IPS-18c (cell line): ENCODE measurements around the gene SRC.

Experiments
- H3K4me3 ChIP-seq: 2 replicates; pipeline ENCODE4 v1.7.0; 2013; ENCODE audit warnings: low read depth, mild to moderate bottlenecking, low read length, moderate library complexity; ENCODE audit not compliant: insufficient read depth
- H3K9me3 ChIP-seq: one replicate; pipeline ENCODE4 v1.6.1; 2013; ENCODE audit warnings: mild to moderate bottlenecking, low read length, moderate library complexity; ENCODE audit not compliant: control insufficient read depth, insufficient read depth

The SRC gene

DNA sequence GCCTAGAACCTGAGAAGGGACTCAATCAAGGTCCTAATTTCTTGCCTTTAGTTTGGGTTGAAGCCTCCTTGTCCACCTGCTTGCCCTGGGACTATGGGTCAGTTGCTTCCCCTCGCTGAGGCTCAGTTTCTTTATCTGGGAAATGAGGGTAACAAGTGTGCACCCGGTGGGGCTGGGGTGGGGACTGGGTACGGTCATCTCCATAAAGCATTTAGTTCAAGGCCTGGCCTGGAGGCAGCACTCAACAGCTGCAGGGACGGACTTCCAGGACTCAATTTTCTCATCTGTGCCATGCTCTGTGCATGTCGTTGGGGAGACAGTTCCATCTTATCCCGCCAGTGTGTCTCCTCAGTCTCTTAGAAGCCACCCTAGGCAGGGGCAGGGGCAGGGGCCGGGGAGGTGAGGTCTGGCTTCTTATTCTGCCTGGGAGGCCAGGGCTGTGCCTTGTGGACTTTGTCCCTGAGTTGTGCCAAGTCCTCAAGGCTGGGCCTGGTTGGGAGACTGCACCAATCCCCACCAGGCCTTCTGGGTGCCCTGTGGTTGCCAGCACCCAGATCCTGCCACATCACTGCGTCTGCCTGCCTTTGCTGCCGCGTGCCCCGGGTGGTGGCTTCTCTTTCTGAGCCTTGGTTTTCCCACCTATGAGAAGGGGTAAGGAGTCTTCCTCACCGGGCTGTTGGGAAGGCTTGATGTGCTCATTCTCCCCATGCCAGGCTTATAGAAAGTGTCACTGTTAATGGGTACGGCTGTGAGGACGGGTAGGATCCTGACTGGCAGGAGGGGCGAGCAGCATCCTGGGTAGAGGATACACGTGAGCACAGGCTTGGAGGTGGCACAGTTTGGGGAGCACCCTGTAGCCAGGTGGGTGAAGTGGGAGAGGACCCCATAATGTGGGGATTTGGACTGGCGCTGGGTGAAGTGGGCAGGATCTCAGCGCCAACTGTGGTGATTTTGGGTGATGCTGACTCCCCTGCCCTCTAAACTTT, 8.6 kb downstream of the SRC start:
- H3K9me3 ChIP-seq: no peaks in the 10 kb centered on the region
- H3K4me3 ChIP-seq: no peak overlapping the region

DNA sequence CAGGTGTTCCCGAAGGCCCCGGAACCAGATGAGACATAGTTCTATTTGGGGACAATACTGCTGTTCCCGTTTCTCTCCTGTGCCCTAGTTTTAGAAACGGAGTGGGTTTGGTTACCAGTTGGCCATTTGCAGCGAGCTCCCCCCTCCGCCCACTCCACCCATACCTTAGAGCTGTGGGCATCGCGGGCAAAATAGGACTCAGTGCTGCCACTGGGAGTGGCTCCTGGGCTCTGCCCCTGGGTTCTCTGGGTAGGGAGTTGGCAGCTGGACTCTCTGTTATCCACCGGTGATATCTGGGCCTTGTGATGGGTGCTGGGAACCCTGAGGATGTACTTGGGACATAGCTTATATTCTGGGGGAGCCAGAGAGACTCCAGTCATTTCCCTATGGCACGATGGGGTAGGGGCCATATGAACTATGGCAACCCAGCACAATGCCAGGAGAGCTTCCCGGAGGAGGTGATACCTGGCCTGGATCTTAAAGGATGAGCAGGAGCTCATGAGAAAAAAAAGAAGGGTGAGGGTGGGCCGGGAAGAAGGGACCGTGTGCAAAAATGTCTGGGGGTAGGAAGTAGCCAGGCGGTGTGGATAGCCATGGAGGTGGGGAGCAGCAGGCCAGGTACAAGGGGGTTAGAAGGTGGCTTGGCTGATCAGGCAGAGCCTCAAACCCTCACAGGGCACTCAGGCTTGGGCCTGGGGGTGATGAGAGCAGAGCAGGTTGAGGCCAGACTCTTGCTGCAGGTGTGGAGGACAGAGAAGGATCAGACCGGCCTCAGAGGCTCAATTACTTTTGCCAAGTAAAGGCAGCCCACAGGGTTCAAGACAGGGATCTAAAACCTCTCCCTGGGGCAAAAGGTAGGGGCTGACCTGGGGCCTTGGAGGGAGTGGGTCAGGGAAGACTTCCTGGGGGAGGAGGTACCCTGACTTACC, 9.6 kb downstream of the SRC start:
- H3K9me3 ChIP-seq: no peaks in the 10 kb centered on the region
- no peak overlapping the region for H3K4me3 ChIP-seq

DNA sequence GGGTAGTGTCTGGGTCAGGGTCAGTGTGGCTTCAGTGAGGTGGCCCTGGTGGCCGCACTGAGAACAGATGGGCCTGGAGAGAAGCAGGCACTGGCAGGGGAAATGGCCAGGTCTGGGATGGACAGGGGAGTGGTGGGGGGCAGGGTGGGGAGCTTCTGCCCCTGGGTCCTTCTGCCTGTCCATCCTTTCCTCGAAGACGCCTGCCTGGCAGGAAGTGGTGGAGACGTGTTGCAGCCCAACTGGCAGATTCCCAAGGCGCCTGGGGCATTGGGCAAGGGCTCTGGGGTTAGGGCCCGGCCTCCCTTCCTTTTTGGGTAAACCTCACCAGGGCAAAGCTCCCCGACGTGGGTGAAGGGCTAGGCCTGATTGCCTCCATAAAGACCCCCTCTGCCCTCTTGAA, 10.4 kb downstream of the SRC start:
- Histone ChIP-seq H3K4me3 (no peak overlapping the region), H3K9me3 (no peaks in the 10 kb centered on the region)

DNA sequence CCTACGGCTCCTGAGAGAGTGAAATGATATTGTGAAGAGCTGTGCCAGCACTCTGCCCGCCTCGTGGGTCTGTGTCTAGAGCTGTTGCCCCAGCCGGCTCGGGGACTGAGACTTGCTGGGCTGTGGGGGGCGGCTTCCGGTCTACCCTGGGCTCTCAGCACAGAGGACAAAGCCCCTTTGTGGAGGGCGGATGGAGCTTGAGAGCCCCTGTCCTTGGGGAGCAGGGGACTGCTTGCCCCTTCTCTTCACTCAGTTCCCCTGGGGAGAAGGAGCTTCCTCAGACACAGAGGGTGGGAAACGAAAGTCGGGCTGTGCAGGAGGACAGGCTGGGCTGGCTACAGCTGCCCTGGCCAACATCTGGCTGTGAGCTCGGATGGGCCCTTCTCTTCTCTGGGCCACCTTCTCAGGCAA, 11.0 kb downstream of the SRC start:
- Histone ChIP-seq H3K4me3 (no peak overlapping the region), H3K9me3 (no peaks in the 10 kb centered on the region)

DNA sequence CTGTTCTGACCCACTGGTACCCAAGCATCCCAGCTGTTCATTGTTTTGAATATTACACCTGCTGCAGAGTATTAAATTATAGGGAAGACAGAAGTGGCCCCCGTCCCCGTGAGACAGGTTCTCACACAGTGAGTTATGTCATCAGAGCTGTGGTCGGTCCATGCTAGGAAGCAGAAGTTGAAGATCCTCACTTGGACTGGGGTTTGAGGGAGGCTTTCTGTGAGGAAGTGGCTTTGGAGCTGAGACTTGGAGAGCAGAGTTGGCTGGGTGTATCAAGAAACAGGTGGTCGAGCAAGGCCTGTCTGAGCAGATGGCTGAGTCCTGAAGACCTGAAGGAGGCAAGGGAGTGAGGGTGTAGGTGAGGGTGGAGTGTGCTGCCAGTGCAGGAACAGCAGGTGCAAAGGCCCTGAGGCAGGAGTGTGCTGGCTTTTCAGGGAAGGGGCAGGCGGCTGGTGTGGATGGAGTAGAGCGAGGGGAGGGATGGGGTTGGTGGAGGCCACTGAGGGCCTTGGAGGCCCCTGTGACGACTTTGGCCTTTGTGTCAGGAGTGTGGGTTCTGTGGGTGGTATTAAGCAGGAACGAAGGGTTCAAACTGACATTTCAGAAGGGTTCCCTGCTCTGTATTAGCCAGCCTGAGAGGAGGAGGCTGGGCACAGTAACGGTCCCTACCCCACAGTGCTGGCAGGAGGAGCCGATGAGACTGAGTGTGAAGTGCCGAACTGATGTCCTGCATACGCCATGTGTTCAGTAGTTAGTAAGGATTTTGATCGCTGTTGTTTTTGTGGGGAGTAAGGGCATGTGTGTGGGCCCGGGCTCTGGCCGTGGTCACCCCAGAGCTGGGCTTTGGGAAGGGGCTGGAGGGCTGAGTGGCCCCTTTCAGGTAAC, 11.8 kb downstream of the SRC start:
- Histone ChIP-seq H3K4me3 (no peak overlapping the region), H3K9me3 (no peaks in the 10 kb centered on the region)

DNA sequence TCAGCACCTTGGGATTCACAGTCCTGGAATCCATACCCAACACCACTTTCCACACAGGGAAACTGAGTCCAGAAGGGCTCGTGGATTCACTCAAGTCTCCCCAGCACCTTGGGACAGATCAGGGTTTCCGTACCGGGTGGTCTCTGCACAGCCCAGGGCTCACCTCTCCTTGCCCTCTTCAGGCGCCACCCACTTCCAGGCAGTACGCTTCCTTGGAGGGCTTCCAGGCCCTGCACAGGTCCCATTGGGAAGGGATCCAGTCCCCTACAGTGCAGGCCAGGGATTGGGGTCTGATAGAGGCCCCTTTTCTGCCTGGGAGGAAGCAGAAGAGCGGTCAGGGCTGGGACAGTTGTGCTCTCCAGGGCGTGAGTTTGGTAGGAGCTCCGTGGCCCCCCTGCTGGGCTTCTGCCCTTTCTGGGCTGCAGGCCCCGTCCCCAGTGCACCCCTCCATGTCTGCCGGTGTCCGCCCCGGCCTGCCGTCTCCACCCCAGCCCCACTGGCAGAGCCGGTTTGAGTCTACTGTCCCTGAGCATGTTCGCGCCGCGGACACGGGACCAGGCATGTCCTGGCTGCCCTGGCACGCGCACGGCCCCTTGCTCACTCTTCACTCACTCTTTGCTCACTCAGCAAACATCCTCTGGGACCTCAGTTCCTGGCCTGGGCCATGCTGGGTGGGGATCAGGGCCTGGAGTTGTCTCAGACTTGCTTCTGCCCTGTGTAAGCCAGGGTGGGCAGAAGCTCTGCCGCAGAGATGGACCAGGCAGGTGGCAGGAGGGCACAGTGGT, 12.6 kb downstream of the SRC start:
- Histone ChIP-seq H3K9me3 (no peaks in the 10 kb centered on the region), H3K4me3 (no peak overlapping the region)

DNA sequence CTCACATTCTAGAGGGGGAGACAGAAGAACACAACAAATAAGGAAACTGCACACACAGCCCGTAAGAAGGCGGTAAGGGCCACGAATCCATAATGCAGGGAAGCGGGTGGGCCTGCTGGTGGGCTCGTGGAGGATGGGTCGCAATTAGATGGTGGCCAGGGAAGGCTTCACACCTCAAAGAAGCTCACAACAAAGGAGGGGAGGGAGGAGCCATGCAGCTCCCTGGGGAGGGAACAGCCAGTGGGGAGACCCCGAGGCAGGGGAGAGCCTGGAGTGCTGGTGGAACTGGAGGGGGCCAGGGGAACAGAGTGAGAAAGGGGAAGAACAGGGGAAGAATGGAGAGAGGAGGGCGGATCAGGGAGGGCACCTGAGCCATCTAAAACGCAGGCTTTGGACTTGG, 13.4 kb downstream of the SRC start:
- Histone ChIP-seq H3K4me3 (no peak overlapping the region), H3K9me3 (no peaks in the 10 kb centered on the region)

DNA sequence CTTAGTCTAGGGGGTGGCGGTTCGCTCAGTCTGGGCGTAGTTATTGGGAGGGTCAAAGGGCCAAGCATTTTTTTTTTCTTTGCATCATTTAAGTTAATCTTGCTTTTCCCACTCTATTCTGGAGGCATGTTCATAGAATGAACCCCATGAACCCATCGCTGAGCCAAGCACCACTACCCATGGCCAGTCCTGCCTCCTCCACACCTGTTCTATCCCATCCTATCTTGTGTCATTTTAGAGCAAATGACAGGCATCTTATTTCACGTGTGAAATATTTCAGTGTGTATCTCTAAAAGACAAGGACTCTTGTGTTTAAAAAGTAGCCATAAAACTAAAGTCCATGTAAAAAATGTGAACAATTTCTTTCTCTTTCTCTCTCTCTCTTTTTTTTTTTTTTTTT, 13.9 kb downstream of the SRC start:
- H3K4me3 ChIP-seq: no peak overlapping the region
- H3K9me3 ChIP-seq: no peaks in the 10 kb centered on the region

DNA sequence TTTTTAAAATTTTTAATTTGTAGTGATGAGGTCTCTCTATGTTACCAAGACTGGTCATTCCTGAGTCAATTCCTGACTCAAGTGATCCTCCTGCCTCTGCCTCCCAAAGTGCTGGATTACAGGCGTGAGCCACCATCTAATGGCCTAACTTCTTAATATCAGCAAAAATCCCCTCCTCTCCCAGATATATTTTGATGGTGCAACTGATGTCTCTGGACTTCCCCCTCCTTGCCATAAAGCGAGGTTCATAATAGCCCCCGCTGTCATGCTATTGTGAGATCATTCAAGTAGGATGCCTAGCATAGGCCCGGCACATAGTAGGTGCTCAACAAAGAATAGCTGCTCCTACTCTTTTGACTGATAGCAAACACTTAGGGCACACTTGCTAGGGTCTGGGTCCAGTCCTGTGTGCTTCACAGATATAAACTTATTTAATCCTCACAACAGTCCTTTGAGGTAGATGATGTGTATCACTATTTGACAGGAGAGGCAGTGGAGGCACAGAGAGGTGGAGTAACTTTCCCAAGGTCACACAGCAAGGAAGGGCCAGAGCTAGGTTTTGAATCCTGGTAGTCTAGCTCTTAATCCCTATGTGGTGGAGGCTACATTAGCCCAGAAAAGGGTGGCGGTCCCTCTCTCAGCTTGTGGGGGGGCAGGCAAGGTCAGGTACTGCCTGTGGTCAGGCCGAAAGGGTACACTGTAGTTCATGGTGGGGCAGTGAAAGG, 14.6 kb downstream of the SRC start:
- H3K9me3 ChIP-seq: no peaks in the 10 kb centered on the region
- H3K4me3 ChIP-seq: no peak overlapping the region

DNA sequence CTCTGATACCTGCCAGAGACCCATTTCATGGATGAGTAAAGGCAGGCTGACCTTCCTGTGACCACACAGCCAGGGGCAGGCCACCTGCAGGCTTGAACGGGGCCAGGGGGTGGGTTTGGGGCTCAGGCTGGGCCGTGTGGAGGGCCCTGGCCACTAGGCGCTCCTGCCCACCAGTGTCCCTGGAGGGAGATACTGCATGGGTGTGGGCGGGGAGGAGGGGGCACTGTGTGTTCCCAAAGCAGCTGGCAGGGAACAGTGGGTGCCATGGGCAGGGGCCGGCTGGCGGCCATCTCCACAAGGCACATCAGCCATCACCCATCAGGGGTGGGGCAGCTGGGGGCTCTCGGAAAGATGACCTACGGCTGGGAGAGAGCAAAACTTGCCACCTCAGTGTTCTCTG, 15.4 kb downstream of the SRC start:
- no peak overlapping the region for H3K4me3 ChIP-seq
- H3K9me3 ChIP-seq: no peaks in the 10 kb centered on the region

DNA sequence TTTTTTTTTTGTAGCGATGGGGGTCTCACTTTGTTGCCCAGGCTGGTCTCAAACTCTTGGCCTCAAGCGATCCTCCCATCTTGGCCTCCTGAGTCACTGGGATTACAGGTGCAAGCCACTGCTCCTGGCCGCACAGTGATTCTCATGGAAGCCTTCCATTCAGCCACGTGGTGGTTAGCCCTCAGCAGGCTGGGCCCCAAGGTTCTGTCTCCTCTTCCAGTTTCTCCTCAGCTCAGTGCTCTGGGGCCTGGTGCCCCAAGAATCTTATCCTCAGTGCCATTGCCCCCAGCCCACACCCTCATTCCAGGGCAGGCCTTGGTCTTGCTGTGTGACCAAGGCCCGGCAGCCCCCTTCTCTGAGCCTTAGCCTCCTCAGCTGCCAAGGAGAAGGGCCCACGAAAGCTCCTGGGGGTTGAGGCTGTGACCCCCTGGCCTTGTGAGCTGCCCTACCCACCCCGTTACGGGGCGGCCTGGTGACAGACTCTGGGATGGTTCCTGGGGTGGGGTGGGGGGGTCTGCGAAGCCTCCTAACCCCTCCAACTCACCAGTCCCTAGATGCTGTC, 16.4 kb downstream of the SRC start:
- Histone ChIP-seq H3K4me3 (no peak overlapping the region), H3K9me3 (no peaks in the 10 kb centered on the region)

DNA sequence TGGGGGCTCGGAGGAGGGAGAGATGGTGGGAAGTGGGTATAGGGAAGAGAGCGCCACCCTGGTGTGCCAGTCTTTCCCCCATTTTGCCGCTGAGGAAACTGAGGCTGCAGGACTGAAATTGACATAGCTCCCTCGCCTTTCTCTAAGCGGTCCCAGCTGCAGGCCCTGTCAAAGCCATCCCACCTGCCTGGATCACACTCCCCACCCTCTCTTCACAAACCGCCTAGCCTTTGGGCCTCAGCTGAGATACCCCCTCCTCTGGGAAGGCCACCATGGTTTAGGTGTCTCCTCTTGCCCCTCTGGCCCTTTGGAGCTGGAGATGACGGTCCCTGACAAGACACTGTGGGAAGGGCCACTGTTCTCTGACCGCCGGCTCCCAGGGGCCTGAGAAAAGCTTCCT, 16.9 kb downstream of the SRC start:
- H3K9me3 ChIP-seq: no peaks in the 10 kb centered on the region
- H3K4me3 ChIP-seq: no peak overlapping the region

DNA sequence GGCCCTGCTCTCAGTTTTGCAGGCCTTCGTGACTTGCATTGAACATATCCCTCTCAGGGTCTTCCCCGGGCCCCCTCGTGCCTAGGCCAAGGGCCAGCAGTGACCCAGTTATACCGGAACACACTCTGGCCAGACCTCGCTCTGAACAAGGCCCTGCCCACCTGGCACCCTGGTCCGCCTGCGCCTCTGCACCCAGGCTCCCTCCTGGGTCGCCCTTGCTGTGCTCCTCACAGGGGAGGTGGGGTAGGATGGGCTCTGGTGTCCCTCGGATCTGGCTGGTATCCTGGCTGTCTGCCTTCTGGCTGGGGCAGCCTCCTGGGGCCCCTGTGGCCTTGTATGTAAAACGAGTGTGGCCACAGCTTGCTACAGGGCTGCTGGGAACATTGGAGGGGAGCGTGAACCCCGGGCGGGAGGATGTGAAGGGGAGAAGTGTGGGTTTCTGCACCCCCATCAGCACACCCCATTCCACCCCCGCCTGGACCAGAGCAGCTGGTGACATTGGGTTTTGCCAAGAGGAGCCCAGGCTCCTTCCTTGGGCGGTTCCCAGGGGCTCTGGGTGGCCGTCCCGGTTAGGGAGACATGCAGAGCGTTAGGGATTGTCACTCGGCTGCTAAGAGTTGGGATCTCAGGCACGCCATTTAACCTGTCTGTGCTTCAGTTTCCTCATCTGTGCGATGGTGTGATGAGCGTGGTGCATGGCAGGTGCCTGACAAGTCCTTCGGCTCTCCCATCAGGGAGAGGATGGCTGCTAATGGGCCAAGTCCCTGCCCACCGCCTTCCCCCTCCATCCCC, 17.5 kb downstream of the SRC start:
- no peak overlapping the region for H3K4me3 ChIP-seq

DNA sequence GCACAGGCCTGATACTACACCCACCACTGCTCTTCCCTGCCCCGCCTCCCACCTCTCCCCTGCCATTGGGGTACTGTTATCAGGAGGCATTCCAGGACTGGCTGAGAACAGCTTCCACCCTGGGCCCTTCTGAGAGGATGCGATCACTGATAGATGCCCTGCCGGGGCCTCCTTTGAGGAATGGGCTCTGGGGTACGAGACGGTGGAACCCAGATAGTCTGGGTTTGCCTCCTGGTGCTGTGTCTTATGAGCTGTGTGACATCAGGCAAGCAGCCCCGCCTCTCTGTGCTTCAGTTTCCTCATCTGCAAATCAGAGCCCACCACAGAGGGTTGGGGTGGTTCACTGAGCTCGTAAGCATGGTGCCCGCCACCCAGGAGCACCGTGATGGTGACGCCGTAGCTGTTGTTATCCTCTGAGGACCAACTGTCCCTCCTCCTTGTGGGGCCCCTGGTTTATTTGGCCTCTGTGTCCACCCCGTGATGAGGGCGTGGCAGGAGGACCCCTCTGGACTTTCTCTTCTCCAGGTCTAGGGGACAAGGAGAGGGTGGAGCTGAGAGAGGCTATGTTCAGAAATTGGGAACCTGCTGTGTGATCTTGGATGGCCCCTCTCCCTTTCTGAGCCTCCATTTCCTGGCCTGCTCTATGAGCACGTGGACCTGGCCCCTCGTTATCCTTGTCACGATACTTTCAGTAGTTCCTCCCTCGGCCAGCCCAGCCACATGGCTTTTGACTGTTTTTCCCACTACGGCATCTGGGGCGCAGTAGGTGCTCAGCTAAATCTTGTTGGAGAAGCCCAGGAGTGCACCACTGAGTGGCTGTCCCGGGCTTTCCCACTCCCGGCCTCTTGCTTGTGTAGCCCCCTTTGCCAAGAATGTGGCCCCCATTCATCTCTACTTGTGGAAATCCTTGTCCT, 18.3 kb downstream of the SRC start:
- Histone ChIP-seq H3K4me3 (no peak overlapping the region), H3K9me3 (no peaks in the 10 kb centered on the region)

More for the DNA sequence above, 17.5 kb downstream of the SRC start:
- no peaks in the 10 kb centered on the region for H3K9me3 ChIP-seq
